Neural progenitor cell (in vitro differentiated cells): ENCODE measurements around the gene RAB3IL1. TPM values are rescaled to one million over a fixed set of nuclear protein-coding genes. Genes with fewer than 3 reads are reported as not detected.

Experiments
- DNase-seq: peaks from one replicate; pipeline ENCODE4 v3.0.0-alpha.2; 2016; ENCODE audit warnings: low spot score
- H2AFZ ChIP-seq: fragments of 200-600 bp; sonication (generic); replicated peaks from 2 replicates; pipeline ENCODE4 v1.6.1; 2016; ENCODE audit warnings: antibody characterized with exemption
- H3F3A ChIP-seq: fragments of 200-600 bp; sonication (generic); 2 replicates; pipeline ENCODE4 v1.6.1; 2016; ENCODE audit warnings: antibody characterized with exemption, low read depth
- H3K27ac ChIP-seq: fragments of 200-600 bp; sonication (generic); 2 replicates; pipeline ENCODE4 v1.5.1; 2016; ENCODE audit warnings: mild to moderate bottlenecking
- H3K27me3 ChIP-seq: fragments of 200-600 bp; sonication (generic); 2 replicates; pipeline ENCODE4 v1.6.1; 2016; ENCODE audit warnings: mild to moderate bottlenecking, moderate library complexity
- H3K36me3 ChIP-seq: fragments of 200-600 bp; sonication (generic); 2 replicates; pipeline ENCODE4 v1.5.1; 2016
- H3K4me1 ChIP-seq: fragments of 200-600 bp; sonication (generic); 2 replicates; pipeline ENCODE4 v1.6.1; 2016; ENCODE audit warnings: mixed run types
- H3K4me2 ChIP-seq: fragments of 200-600 bp; sonication (generic); 2 replicates; pipeline ENCODE4 v1.6.1; 2016
- H3K4me3 ChIP-seq: fragments of 200-600 bp; sonication (generic); 2 replicates; pipeline ENCODE4 v1.5.1; 2016
- H3K79me2 ChIP-seq: fragments of 200-600 bp; sonication (generic); 2 replicates; pipeline ENCODE4 v1.6.1; 2016; ENCODE audit warnings: low read depth
- H3K9ac ChIP-seq: fragments of 200-600 bp; sonication (generic); 2 replicates; pipeline ENCODE4 v1.6.1; 2016
- H3K9me3 ChIP-seq: fragments of 200-600 bp; sonication (generic); 2 replicates; pipeline ENCODE4 v1.5.1; 2016; ENCODE audit warnings: low read depth
- H4K20me1 ChIP-seq: fragments of 200-600 bp; sonication (generic); 2 replicates; pipeline ENCODE4 v1.6.1; 2016; ENCODE audit warnings: low read depth
- H3K27ac Mint-ChIP-seq: 3 replicates; pipeline ENCODE4 v1.8.0; 2021; ENCODE audit warnings: mixed read lengths
- H3K27me3 Mint-ChIP-seq: 2 replicates; pipeline ENCODE4 v1.8.0; 2022; ENCODE audit warnings: low read depth, mild to moderate bottlenecking, inconsistent platforms, moderate library complexity, mixed read lengths; ENCODE audit not compliant: insufficient read depth
- H3K36me3 Mint-ChIP-seq: 3 replicates; pipeline ENCODE4 v1.8.0; 2021; ENCODE audit warnings: mixed read lengths
- H3K4me1 Mint-ChIP-seq: 3 replicates; pipeline ENCODE4 v1.8.0; 2021; ENCODE audit warnings: mixed read lengths
- H3K4me3 Mint-ChIP-seq: 3 replicates; pipeline ENCODE4 v1.8.0; 2021; ENCODE audit warnings: mild to moderate bottlenecking, moderate library complexity, mixed read lengths
- H3K9me3 Mint-ChIP-seq: 3 replicates; pipeline ENCODE4 v1.8.0; 2020; ENCODE audit warnings: mixed read lengths
- CTCF ChIP-seq: fragments of 200-600 bp; sonication (generic); IDR thresholded peaks from 2 replicates; pipeline ENCODE4 v1.5.1; 2017; ENCODE audit warnings: antibody characterized with exemption, mild to moderate bottlenecking
- EZH2 ChIP-seq: fragments of 200-600 bp; sonication (generic); IDR thresholded peaks from 2 replicates; pipeline ENCODE4 v1.6.1; 2017; ENCODE audit warnings: antibody characterized with exemption, mild to moderate bottlenecking, moderate library complexity
- EZH2phosphoT487 ChIP-seq: fragments of 200-600 bp; sonication (generic); IDR thresholded peaks from 2 replicates; pipeline ENCODE4 v1.6.1; 2017; ENCODE audit warnings: antibody characterized with exemption
- total RNA-seq: library from RNA; depleted of rRNA; stranded (reverse); fragments of >200 nt; gene quantifications from 2 replicates; pipeline ENCODE4 v1.2.3, GENCODE V29; 2015; ENCODE audit warnings: low replicate concordance

RAB3IL1 gene
- total RNA-seq, 1 donor from 2014 or later: 1.4 TPM

DNA sequence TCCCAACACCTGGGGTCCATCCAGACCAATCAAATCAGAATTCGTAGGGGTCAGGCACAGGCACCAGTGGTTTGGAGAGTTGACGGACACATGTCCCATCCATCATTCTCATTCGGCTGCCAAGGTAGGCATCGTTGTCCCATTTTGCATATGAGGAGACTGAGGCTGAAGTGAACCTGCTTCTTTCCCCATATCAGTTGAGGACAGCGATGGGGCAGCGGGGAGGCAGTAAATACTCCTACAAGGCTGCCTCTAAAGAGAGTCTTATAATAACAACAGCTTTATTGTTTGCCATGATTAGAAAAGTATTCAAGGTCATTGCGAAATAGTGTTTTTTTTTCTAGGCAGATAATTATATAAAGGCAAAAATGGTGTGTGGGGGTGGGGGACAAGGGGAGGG lies 31.1 kb upstream of the RAB3IL1 start:
- Histone ChIP-seq H3K4me2 (no peak overlapping the region), H3K27ac (no peak overlapping the region)
- no peaks in the 10 kb centered on the region for H3K9me3 Mint-ChIP-seq

DNA sequence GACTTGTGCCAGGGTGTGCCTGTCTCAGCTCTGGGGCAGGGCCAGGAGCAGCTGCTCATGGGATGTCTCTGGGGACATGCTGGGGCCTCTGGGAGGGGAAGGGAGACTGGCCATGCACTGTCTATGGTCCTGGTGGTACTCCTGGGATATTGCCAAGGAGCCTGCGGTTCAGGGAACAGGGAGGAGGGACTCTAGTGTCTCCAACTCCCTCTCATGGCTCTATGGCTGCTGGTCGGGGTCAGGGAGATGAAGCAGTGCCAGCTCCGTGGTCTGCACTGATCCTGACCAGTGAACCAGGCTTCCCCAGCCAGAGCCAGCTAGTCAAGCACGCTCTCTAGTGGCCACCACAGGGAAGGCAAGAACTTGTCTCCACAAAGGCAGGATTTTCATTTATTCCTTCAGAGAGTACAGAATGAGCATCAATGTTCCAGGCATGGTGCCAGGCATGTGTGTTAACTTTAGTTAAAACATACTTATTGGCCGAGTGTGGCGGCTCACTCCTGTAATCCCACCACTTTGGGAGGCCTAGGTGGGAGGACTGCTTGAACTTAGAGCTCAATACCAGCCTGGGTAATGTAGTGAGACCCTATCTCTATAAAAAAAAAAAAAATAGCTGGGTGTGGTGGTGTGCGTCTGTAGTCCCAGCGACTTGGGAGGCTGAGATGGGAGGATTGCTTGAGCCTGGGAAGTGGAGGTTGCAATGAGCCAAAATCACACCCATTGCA lies 30.3 kb upstream of the RAB3IL1 start:
- DNase-seq: peak; percentile 88
- no peaks in the 10 kb centered on the region for H3K36me3 ChIP-seq
- Mint-ChIP-seq H3K36me3 (no peaks in the 10 kb centered on the region), H3K4me1 (peaks cover 16% of the 10 kb centered on the region), H3K4me3 (no peak overlapping the region), H3K9me3 (no peaks in the 10 kb centered on the region), H3K27me3 (peaks cover 14% of the 10 kb centered on the region), H3K27ac (no peak overlapping the region)
- no peaks in the 10 kb centered on the region for H4K20me1 ChIP-seq
- H3K9me3 ChIP-seq: no peaks in the 10 kb centered on the region
- TF ChIP-seq CTCF (peak; percentile 97), EZH2 (no peak)
- no peak overlapping the region for H3K4me3 ChIP-seq
- H3K27me3 ChIP-seq: no peaks in the 10 kb centered on the region
- no peak overlapping the region for H3K4me2 ChIP-seq
- no peaks in the 10 kb centered on the region for H3K4me1 ChIP-seq
- H2AFZ ChIP-seq: no peak overlapping the region
- no peak overlapping the region for H3K9ac ChIP-seq
- no peaks in the 10 kb centered on the region for H3K79me2 ChIP-seq
- no peaks in the 10 kb centered on the region for H3F3A ChIP-seq
- H3K27ac ChIP-seq: no peak overlapping the region

More for the DNA sequence above, 31.1 kb upstream of the RAB3IL1 start:
- no peak overlapping the region for H3K4me3 Mint-ChIP-seq
- Histone ChIP-seq H3K9me3 (no peaks in the 10 kb centered on the region), H3K79me2 (no peaks in the 10 kb centered on the region), H3F3A (no peaks in the 10 kb centered on the region), H4K20me1 (no peaks in the 10 kb centered on the region), H3K4me3 (no peak overlapping the region), H2AFZ (no peak overlapping the region), H3K27me3 (peaks cover 2% of the 10 kb centered on the region), H3K9ac (no peak overlapping the region), H3K4me1 (no peaks in the 10 kb centered on the region), H3K36me3 (no peaks in the 10 kb centered on the region)
- no peak overlapping the region for H3K27ac Mint-ChIP-seq
- TF ChIP-seq EZH2 (no peak), CTCF (no peak), EZH2phosphoT487 (no peak)
- H3K36me3 Mint-ChIP-seq: no peaks in the 10 kb centered on the region
- H3K27me3 Mint-ChIP-seq: peaks cover 14% of the 10 kb centered on the region
- DNase-seq: no peak
- peaks cover 16% of the 10 kb centered on the region for H3K4me1 Mint-ChIP-seq

DNA sequence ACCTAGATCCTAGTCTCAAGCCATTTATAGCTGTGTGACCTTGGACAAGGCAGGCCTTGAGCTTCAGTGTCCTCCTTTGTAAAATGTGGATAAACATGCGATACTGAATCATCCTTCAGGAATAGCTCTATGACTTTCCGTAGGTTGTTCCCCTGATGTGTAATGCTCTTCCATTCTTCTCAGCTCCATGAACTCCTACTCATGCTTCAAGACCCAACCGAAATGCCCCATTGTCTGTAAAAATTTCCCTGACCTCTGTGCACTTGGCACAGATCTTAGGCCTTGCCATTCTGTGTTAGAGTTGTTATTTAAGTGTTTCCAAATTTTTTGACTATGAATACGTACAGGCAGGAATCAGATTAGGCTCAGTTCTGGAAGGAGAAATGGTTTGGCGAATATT lies 29.5 kb upstream of the RAB3IL1 start:
- Mint-ChIP-seq H3K27ac (no peak overlapping the region), H3K36me3 (no peaks in the 10 kb centered on the region), H3K4me3 (no peak overlapping the region), H3K4me1 (peaks cover 16% of the 10 kb centered on the region), H3K27me3 (peaks cover 14% of the 10 kb centered on the region), H3K9me3 (no peaks in the 10 kb centered on the region)
- Histone ChIP-seq H3K9me3 (no peaks in the 10 kb centered on the region), H3K9ac (no peak overlapping the region), H2AFZ (no peak overlapping the region), H3K4me3 (no peak overlapping the region), H3K36me3 (no peaks in the 10 kb centered on the region), H3K4me2 (no peak overlapping the region), H3F3A (no peaks in the 10 kb centered on the region), H3K27me3 (no peaks in the 10 kb centered on the region), H3K4me1 (no peaks in the 10 kb centered on the region), H3K27ac (no peak overlapping the region), H3K79me2 (no peaks in the 10 kb centered on the region), H4K20me1 (no peaks in the 10 kb centered on the region)
- TF ChIP-seq EZH2: no peak
- TF ChIP-seq EZH2phosphoT487: no peak
- no peak for TF ChIP-seq CTCF
- DNase-seq: no peak
